Spinal cord (tissue), 10 donors: Measurements from ENCODE around the gene KDM7A. TPM values are rescaled to one million over a fixed set of nuclear protein-coding genes. Genes with fewer than 3 reads are reported as not detected.
A peak's percentile ranks its signal among the peaks of the same experiment; 100 is the strongest.

ENCODE experiments used
- DNase-seq, 6 donors: peaks; one replicate each; pipeline versions ENCODE4 v3.0.0 to v3.0.0-alpha.2; 2013 to 2015; ENCODE audit warnings: low spot score in 6 of 6, low read depth in 4 of 6
- H3K27ac ChIP-seq: one replicate; pipeline ENCODE4 v1.5.1; 2013; ENCODE audit warnings: low read depth, low read length, control low read depth
- H3K27me3 ChIP-seq: one replicate; pipeline ENCODE4 v1.6.1; 2013; ENCODE audit warnings: low read length; ENCODE audit not compliant: control insufficient read depth, insufficient read depth
- H3K36me3 ChIP-seq: one replicate; pipeline ENCODE4 v1.6.1; 2013; ENCODE audit warnings: low read length; ENCODE audit not compliant: control insufficient read depth, insufficient read depth
- H3K4me1 ChIP-seq: one replicate; pipeline ENCODE4 v1.6.1; 2013; ENCODE audit warnings: low read length; ENCODE audit not compliant: control insufficient read depth, insufficient read depth
- H3K4me3 ChIP-seq: one replicate; pipeline ENCODE4 v1.5.1; 2013; ENCODE audit warnings: low read depth, low read length, control low read depth
- H3K9me3 ChIP-seq: one replicate; pipeline ENCODE4 v1.6.1; 2013; ENCODE audit warnings: low read length; ENCODE audit not compliant: control insufficient read depth, insufficient read depth
- WGBS: methylation state at CpG from one replicate; pipeline ENCODE4 v1.1.5; 2013; ENCODE audit warnings: missing lambda C conversion rate; ENCODE audit not compliant: insufficient coverage; 5-methylcytosine and 5-hydroxymethylcytosine counted together
- polyA plus RNA-seq, 2 donors: library from polyadenylated mRNA; unstranded; fragments of 120-200 nt; gene quantifications; one replicate each; pipeline ENCODE4 v1.2.1, GENCODE V29; 2013; ENCODE audit not compliant: insufficient read length in 2 of 2
- total RNA-seq, 2 donors: library from RNA; depleted of rRNA in 1 of 2; stranded (reverse); fragments of 120-200 nt in 1 of 2; fragments of >200 nt in 1 of 2; gene quantifications; one replicate each; pipeline versions ENCODE4 v1.2.3 to v1.2.4, GENCODE V29; 2013 to 2014
- donor health status: healthy.

KDM7A gene
- total and polyA plus RNA-seq, 4 donors: 9.1 to 16.8 (median 9.2) TPM

- H3K27ac ChIP-seq: no peak overlapping the region
- no peak overlapping the region for H3K4me3 ChIP-seq
- peaks cover 2% of the 10 kb centered on the region for H3K9me3 ChIP-seq
- H3K27me3 ChIP-seq: no peaks in the 10 kb centered on the region
- no peaks in the 10 kb centered on the region for H3K4me1 ChIP-seq
- 66% methylated on average over 6 of the region's 6 CpGs for WGBS
- H3K36me3 ChIP-seq: no peaks in the 10 kb centered on the region
- DNase-seq: no peak
Measured at GRCh38 chr7:140201393-140201792, 24.6 kb upstream of the KDM7A start.

GRCh38 chr7:140200061-140200989 lies 23.5 kb upstream of the KDM7A start:
- H3K27me3 ChIP-seq: no peaks in the 10 kb centered on the region
- H3K4me1 ChIP-seq: no peaks in the 10 kb centered on the region
- H3K9me3 ChIP-seq: peaks cover 2% of the 10 kb centered on the region
- H3K4me3 ChIP-seq: no peak overlapping the region
- H3K27ac ChIP-seq: no peak overlapping the region
- DNase-seq: peak in 2 of 6 donors; percentile 27 to 39
- WGBS: 75% methylated on average over 13 of the region's 15 CpGs
- no peaks in the 10 kb centered on the region for H3K36me3 ChIP-seq

- no peak for DNase-seq
- Histone ChIP-seq H3K4me1 (no peaks in the 10 kb centered on the region), H3K4me3 (no peak overlapping the region), H3K9me3 (no peaks in the 10 kb centered on the region), H3K36me3 (no peaks in the 10 kb centered on the region), H3K27me3 (no peaks in the 10 kb centered on the region), H3K27ac (no peak overlapping the region)
- WGBS: no CpG with 5 or more reads among the region's 2 CpGs
Measured at GRCh38 chr7:140197938-140198337, 21.2 kb upstream of the KDM7A start.

- DNase-seq: no peak
- Histone ChIP-seq H3K36me3 (no peaks in the 10 kb centered on the region), H3K27ac (no peak overlapping the region), H3K27me3 (no peaks in the 10 kb centered on the region), H3K4me1 (no peaks in the 10 kb centered on the region), H3K9me3 (no peaks in the 10 kb centered on the region), H3K4me3 (no peak overlapping the region)
- 80% methylated on average over 2 of the region's 9 CpGs for WGBS
Measured at GRCh38 chr7:140197218-140197890, 20.6 kb upstream of the KDM7A start.

GRCh38 chr7:140196361-140197217 lies 19.8 kb upstream of the KDM7A start:
- Histone ChIP-seq H3K27me3 (no peaks in the 10 kb centered on the region), H3K36me3 (no peaks in the 10 kb centered on the region), H3K4me1 (no peaks in the 10 kb centered on the region), H3K4me3 (no peak overlapping the region), H3K27ac (no peak overlapping the region), H3K9me3 (no peaks in the 10 kb centered on the region)
- DNase-seq: peak in 1 of 6 donors; percentile 56
- 49% methylated on average over 7 of the region's 10 CpGs for WGBS

- Histone ChIP-seq H3K4me1 (no peaks in the 10 kb centered on the region), H3K27me3 (no peaks in the 10 kb centered on the region), H3K9me3 (no peaks in the 10 kb centered on the region), H3K27ac (no peak overlapping the region), H3K4me3 (no peak overlapping the region), H3K36me3 (no peaks in the 10 kb centered on the region)
- DNase-seq: no peak
- WGBS: no CpG with 5 or more reads among the region's 1 CpG
Measured at GRCh38 chr7:140195859-140196258, 19.1 kb upstream of the KDM7A start.

GRCh38 chr7:140192620-140193019 lies 15.8 kb upstream of the KDM7A start:
- Histone ChIP-seq H3K4me3 (no peak overlapping the region), H3K27me3 (no peaks in the 10 kb centered on the region), H3K4me1 (no peaks in the 10 kb centered on the region), H3K9me3 (no peaks in the 10 kb centered on the region), H3K36me3 (no peaks in the 10 kb centered on the region), H3K27ac (no peak overlapping the region)
- DNase-seq: no peak

- H3K27ac ChIP-seq: no peak overlapping the region
- H3K27me3 ChIP-seq: no peaks in the 10 kb centered on the region
- 68% methylated on average over 3 of the region's 3 CpGs for WGBS
- H3K4me1 ChIP-seq: no peaks in the 10 kb centered on the region
- no peak for DNase-seq
- H3K9me3 ChIP-seq: no peaks in the 10 kb centered on the region
- H3K4me3 ChIP-seq: no peak overlapping the region
- H3K36me3 ChIP-seq: no peaks in the 10 kb centered on the region
Measured at GRCh38 chr7:140192176-140192575, 15.4 kb upstream of the KDM7A start.

GRCh38 chr7:140190588-140190987 lies 13.8 kb upstream of the KDM7A start:
- no peak for DNase-seq
- H3K4me3 ChIP-seq: no peak overlapping the region
- no peak overlapping the region for H3K27ac ChIP-seq
- H3K36me3 ChIP-seq: no peaks in the 10 kb centered on the region
- H3K27me3 ChIP-seq: no peaks in the 10 kb centered on the region
- no peaks in the 10 kb centered on the region for H3K9me3 ChIP-seq
- H3K4me1 ChIP-seq: no peaks in the 10 kb centered on the region
